GM19351 (cell line): ENCODE data around the gene GTSF1L.

ENCODE experiments used
- ATAC-seq: cut with Tn5 transposase; IDR thresholded peaks from one replicate; pipeline ENCODE4 v1.9.1; 2021; ENCODE audit warnings: mild to moderate bottlenecking, moderate library complexity; ENCODE audit not compliant: unreplicated experiment

Gene GTSF1L

DNA sequence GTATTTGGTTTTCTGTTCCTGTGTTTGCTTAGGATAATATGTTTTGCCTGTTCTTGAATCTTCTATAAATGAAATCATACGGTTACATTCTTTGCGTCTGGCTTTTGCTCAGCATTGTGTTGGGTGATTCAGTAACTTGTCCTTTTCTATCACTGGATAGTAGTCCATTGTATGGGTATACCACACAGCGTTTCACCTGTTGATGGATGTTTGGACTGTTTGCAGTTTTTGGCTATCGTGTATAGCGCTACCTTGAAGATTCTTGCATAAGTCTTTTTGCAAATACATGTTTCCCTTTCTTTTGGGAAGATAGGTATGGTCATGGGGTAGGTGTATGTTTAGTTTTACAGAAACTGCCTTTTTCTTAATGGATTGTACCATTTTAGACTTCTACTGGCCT is 50.4 kb downstream of the GTSF1L start:
- ATAC-seq, result no peak
